ENCODE data around the gene ABCA13. TPM values are rescaled to one million over a fixed set of nuclear protein-coding genes. Genes with fewer than 3 reads are reported as not detected.

Gene ABCA13
- total and polyA plus RNA-seq, 2 of the 4 experiments (the other 2 are of a cell fraction), result under 0.01 to 0.07 TPM

DNA sequence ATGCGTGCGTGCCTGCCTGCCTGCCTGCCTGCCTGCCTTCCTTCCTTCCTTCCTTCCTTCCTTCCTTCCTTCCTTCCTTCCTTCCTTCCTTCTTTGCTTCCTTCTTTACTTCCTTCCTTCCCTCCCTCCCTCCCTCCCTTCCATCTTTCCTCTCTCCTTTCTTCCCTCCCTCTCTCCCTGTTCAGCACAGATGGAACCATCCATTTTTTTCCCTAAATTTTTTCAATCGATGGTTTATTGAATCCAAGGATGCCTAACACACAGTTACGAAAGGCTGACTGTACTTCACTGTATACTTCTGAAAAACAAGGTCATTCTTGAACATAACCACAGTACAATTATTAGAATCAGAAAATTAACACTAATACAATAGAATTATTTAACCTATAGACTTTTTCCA lies 53.8 kb downstream of the ABCA13 start:
- BruUV-seq (replicated peaks), result no TSS peak
- WGBS, 2 experiments (ENCODE audit: extremely low coverage in 2 of 2, insufficient read length in 1 of 2), result 100% methylated on average over 1 of the region's 4 CpGs; no CpG with 5 or more reads in 1 of the 2 experiments
- no peaks in the 10 kb centered on the region for H3K4me1 ChIP-seq (ENCODE audit: control insufficient read depth, insufficient read depth, low read length)
- no peak overlapping the region for H3K14ac ChIP-seq (replicated peaks; ENCODE audit: low read depth, low read length)
- no peak overlapping the region for H2AK9ac ChIP-seq (replicated peaks; ENCODE audit: low read depth, low read length, poor library complexity)
- H4K91ac ChIP-seq (ENCODE audit: insufficient read depth, low read depth, low read length), result no peak overlapping the region
- H3K27me3 ChIP-seq (ENCODE audit: control insufficient read depth, insufficient read depth, low read length), result peaks cover 3% of the 10 kb centered on the region; the same call in 1 of the 2 replicates
- H3K9me3 ChIP-seq (ENCODE audit: control insufficient read depth, insufficient read depth, low read length), result no peaks in the 10 kb centered on the region
- no peaks in the 10 kb centered on the region for H3K79me1 ChIP-seq (ENCODE audit: low read depth in 1 of 2, low read length in 2 of 2)
- no peak overlapping the region for H2BK5ac ChIP-seq (ENCODE audit: low read depth, low read length, poor library complexity, severe bottlenecking)
- H3K4me2 ChIP-seq (ENCODE audit: low read depth, low read length), result no peak overlapping the region
- H3K4me3 ChIP-seq (ENCODE audit: insufficient read depth, low read depth, low read length), result no peak overlapping the region
- DNase-seq (no peak), ATAC-seq (ENCODE audit: low read depth) (no peak)
- no peak overlapping the region for H2AFZ ChIP-seq (replicated peaks; ENCODE audit: low read length, poor library complexity)
- H4K8ac ChIP-seq (ENCODE audit: low read depth in 2 of 2, low read length in 2 of 2), result no peak overlapping the region
- TF ChIP-seq RFX5 (IDR thresholded peaks at IDR 0.05; ENCODE audit: low read depth, low read length) (no peak), MAZ (IDR thresholded peaks at IDR 0.05; ENCODE audit: borderline replicate concordance, low read depth, low read length) (no peak), FOS (IDR thresholded peaks at IDR 0.05; ENCODE audit: low read depth, low read length) (no peak), RCOR1 (IDR thresholded peaks at IDR 0.05; ENCODE audit: insufficient replicate concordance, low read length) (no peak)
- TF ChIP-seq, protein P1, sequence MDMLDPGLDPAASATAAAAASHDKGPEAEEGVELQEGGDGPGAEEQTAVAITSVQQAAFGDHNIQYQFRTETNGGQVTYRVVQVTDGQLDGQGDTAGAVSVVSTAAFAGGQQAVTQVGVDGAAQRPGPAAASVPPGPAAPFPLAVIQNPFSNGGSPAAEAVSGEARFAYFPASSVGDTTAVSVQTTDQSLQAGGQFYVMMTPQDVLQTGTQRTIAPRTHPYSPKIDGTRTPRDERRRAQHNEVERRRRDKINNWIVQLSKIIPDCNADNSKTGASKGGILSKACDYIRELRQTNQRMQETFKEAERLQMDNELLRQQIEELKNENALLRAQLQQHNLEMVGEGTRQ (IDR thresholded peaks at IDR 0.05; ENCODE audit: low read depth, low read length), result no peak
- intact Hi-C loops (cut with micrococcal nuclease), result no loop called here
- H4K5ac ChIP-seq (ENCODE audit: low read depth, low read length), result no peak overlapping the region
- H3K4ac ChIP-seq (ENCODE audit: low read depth, low read length), result no peak overlapping the region
- no peak overlapping the region for H3K23ac ChIP-seq (ENCODE audit: low read depth, low read length)
- POLR2A ChIA-PET (ENCODE audit: unreplicated experiment), result no interaction called here
- no peak overlapping the region for H3K9ac ChIP-seq (ENCODE audit: low read depth, low read length)
- no peak overlapping the region for H3K18ac ChIP-seq (ENCODE audit: low read depth, low read length)
- no peaks in the 10 kb centered on the region for H3K36me3 ChIP-seq (ENCODE audit: control insufficient read depth, insufficient read depth, low read length)
- CTCF ChIA-PET, result interaction anchor here (0.6 kb wide), 1 partner anchor 44 kb away, joined by 3 read pairs; no protein-coding TSS in a partner anchor
- H4K20me1 ChIP-seq (ENCODE audit: insufficient read depth, low read length), result no peaks in the 10 kb centered on the region
- no peak overlapping the region for H2AK5ac ChIP-seq (ENCODE audit: low read depth, low read length)
- H3K9me1 ChIP-seq (ENCODE audit: insufficient read depth, low read length), result no peaks in the 10 kb centered on the region
- dilution Hi-C loops (cut with HindIII; ENCODE audit: low sequenced_read_pairs, unreplicated experiment), result no loop called here
- no peak overlapping the region for H2BK15ac ChIP-seq (ENCODE audit: low read depth, low read length)
- no peak overlapping the region for H3K27ac ChIP-seq (ENCODE audit: insufficient read depth, low read length)
- no peak overlapping the region for H2BK120ac ChIP-seq (ENCODE audit: low read depth, low read length)
- in situ Hi-C loops (cut with MboI; ENCODE audit: low sequenced_read_pairs), result no loop called here
- no peak overlapping the region for H2BK20ac ChIP-seq (ENCODE audit: low read depth, low read length)
- no peak overlapping the region for H3K56ac ChIP-seq (ENCODE audit: extremely low read depth, insufficient read depth, low read length)
